SK-N-SH (cell line): ENCODE measurements around the gene GALNT1. TPM values are rescaled to one million over a fixed set of nuclear protein-coding genes. Genes with fewer than 3 reads are reported as not detected.

Experiments
- CTCF ChIA-PET: fragments of 300-600, 350-600 bp; formaldehyde crosslinking; extraction: SDS; loops from one replicate; lab custom pipeline; 2021; lab: Yijun Ruan, JAX
- POLR2A ChIA-PET: fragments of 350-600 bp; sonication (Branson Sonifier 250); formaldehyde crosslinking; extraction: SDS; loops from one replicate; lab custom pipeline; 2020; ENCODE audit warnings: antibody characterized with exemption, inconsistent platforms; lab: Yijun Ruan, JAX
- DNase-seq: peaks from one replicate; pipeline ENCODE4 v3.0.0; 2012
- H2AFZ ChIP-seq: fragments of 200-600 bp; sonication (generic); 2 replicates; pipeline ENCODE4 v1.8.1; 2016; ENCODE audit warnings: antibody characterized with exemption, mild to moderate bottlenecking, low read depth
- H3F3A ChIP-seq: fragments of 200-600 bp; sonication (generic); replicated peaks from 2 replicates; pipeline ENCODE3; 2016; ENCODE audit warnings: antibody characterized with exemption, mild to moderate bottlenecking; ENCODE audit not compliant: insufficient read depth
- H3K27ac ChIP-seq, 2 experiments: fragments of 200-500 bp in 1 of 2; fragments of 200-600 bp in 1 of 2; sonication (Bioruptor generic) in 1 of 2; sonication (generic), shearing (Covaris generic) in 1 of 2; 2 replicates each; pipeline versions ENCODE4 v1.5.1 to v1.6.1; 2014 to 2016; ENCODE audit warnings: low read depth in 2 of 2, inconsistent platforms in 1 of 2, low read length in 1 of 2, mild to moderate bottlenecking in 1 of 2, mixed read lengths in 1 of 2
- H3K27me3 ChIP-seq: fragments of 200-600 bp; sonication (generic), shearing (Covaris generic); 2 replicates; pipeline ENCODE4 v1.6.1; 2016; ENCODE audit warnings: mixed run types; ENCODE audit not compliant: insufficient read depth
- H3K36me3 ChIP-seq, 2 experiments: fragments of 200-500 bp in 1 of 2; fragments of 200-600 bp in 1 of 2; sonication (Bioruptor generic) in 1 of 2; sonication (generic) in 1 of 2; replicated peaks in 1 of 2; 2 replicates each; pipeline versions ENCODE3 to v1.5.1; 2014 to 2016; ENCODE audit warnings: low read length in 1 of 2, mild to moderate bottlenecking in 1 of 2; ENCODE audit not compliant: insufficient read depth in 2 of 2, control insufficient read depth in 1 of 2
- H3K4me1 ChIP-seq, 2 experiments: fragments of 200-500 bp in 1 of 2; fragments of 200-600 bp in 1 of 2; sonication (Bioruptor generic) in 1 of 2; sonication (generic), shearing (Covaris generic) in 1 of 2; 2 replicates each; pipeline versions ENCODE4 v1.5.1 to v1.6.1; 2014 to 2016; ENCODE audit warnings: low read depth in 1 of 2, low read length in 1 of 2, mixed run types in 1 of 2; ENCODE audit not compliant: insufficient read depth in 2 of 2, control insufficient read depth in 1 of 2
- H3K4me2 ChIP-seq: fragments of 200-600 bp; sonication (generic), shearing (Covaris generic); 2 replicates; pipeline ENCODE4 v1.6.1; 2017; ENCODE audit warnings: mixed run types
- H3K4me3 ChIP-seq, 2 experiments: fragments of 200-500 bp in 1 of 2; fragments of 200-600 bp in 1 of 2; sonication (Bioruptor generic) in 1 of 2; sonication (generic), shearing (Covaris generic) in 1 of 2; 2 replicates each; pipeline versions ENCODE4 v1.5.1 to v1.8.1; 2014 to 2016; ENCODE audit warnings: low read depth in 2 of 2, inconsistent platforms in 1 of 2, low read length in 1 of 2, mild to moderate bottlenecking in 1 of 2, mixed read lengths in 1 of 2, moderate library complexity in 1 of 2
- H3K79me2 ChIP-seq: fragments of 200-600 bp; sonication (generic); 2 replicates; pipeline ENCODE4 v1.8.1; 2017; ENCODE audit warnings: mild to moderate bottlenecking; ENCODE audit not compliant: insufficient read depth
- H3K9ac ChIP-seq: fragments of 200-600 bp; sonication (generic); 2 replicates; pipeline ENCODE4 v1.6.1; 2017; ENCODE audit warnings: mixed run types
- H3K9me2 ChIP-seq: fragments of 200-600 bp; sonication (generic); 2 replicates; pipeline ENCODE4 v1.6.1; 2017; ENCODE audit warnings: mixed run types
- H3K9me3 ChIP-seq: fragments of 200-600 bp; sonication (generic); 2 replicates; pipeline ENCODE4 v1.6.1; 2017; ENCODE audit warnings: mixed run types, mild to moderate bottlenecking, moderate library complexity
- H4K20me1 ChIP-seq: fragments of 200-600 bp; sonication (generic); 2 replicates; pipeline ENCODE4 v1.6.1; 2017; ENCODE audit warnings: mild to moderate bottlenecking, mixed run types; ENCODE audit not compliant: insufficient read depth
- CHD2 ChIP-seq: fragments of 150-350 bp; IDR thresholded peaks from 2 replicates; pipeline ENCODE4 v1.6.1; 2018; ENCODE audit warnings: low read length; ENCODE audit not compliant: partially characterized antibody
- CTCF ChIP-seq: fragments of 200-600 bp; sonication (generic); IDR thresholded peaks from 2 replicates; pipeline ENCODE4 v1.6.1; 2017; ENCODE audit warnings: antibody characterized with exemption, mild to moderate bottlenecking, moderate library complexity
- ELF1 ChIP-seq: IDR thresholded peaks from 2 replicates; pipeline ENCODE4 v1.4.0; 2012
- EP300 ChIP-seq, 2 experiments: IDR thresholded peaks; 2 replicates each; pipeline versions ENCODE4 v1.4.0 to v1.6.1; 2012; ENCODE audit warnings: borderline replicate concordance in 1 of 2, low read depth in 1 of 2, low read length in 1 of 2
- FOXJ3 ChIP-seq: sonication (generic); formaldehyde crosslinking; IDR thresholded peaks from 2 replicates; pipeline ENCODE4 v1.5.1; 2020; ENCODE audit warnings: mild to moderate bottlenecking, missing genetic modification reagents
- GABPA ChIP-seq: IDR thresholded peaks from 2 replicates; pipeline ENCODE4 v1.4.0; 2012; ENCODE audit warnings: low read depth, mild to moderate bottlenecking
- JUND ChIP-seq: IDR thresholded peaks from 2 replicates; pipeline ENCODE4 v1.4.0; 2012
- MAX ChIP-seq: IDR thresholded peaks from 2 replicates; pipeline ENCODE4 v1.4.0; 2012; ENCODE audit warnings: low read depth
- MXI1 ChIP-seq: IDR thresholded peaks from 2 replicates; pipeline ENCODE4 v1.6.1; 2012; ENCODE audit warnings: mild to moderate bottlenecking, low read depth, low read length, improper control_type of control experiment
- NFIC ChIP-seq: IDR thresholded peaks from 2 replicates; pipeline ENCODE4 v1.4.0; 2012; ENCODE audit warnings: borderline replicate concordance
- POLR2AphosphoS5 ChIP-seq: IDR thresholded peaks from 2 replicates; pipeline ENCODE4 v1.6.1; 2012; ENCODE audit warnings: low read depth, low read length
- RCOR1 ChIP-seq: fragments of 150-350 bp; IDR thresholded peaks from 2 replicates; pipeline ENCODE4 v1.6.1; 2017; ENCODE audit warnings: antibody characterized with exemption, low read length
- RFX5 ChIP-seq: IDR thresholded peaks from 2 replicates; pipeline ENCODE4 v1.6.1; 2012; ENCODE audit warnings: mild to moderate bottlenecking, improper control_type of control experiment, low read length
- SMC3 ChIP-seq: IDR thresholded peaks from 2 replicates; pipeline ENCODE4 v1.6.1; 2012; ENCODE audit warnings: low read depth, low read length, improper control_type of control experiment
- TCF12 ChIP-seq: IDR thresholded peaks from 2 replicates; pipeline ENCODE4 v1.4.0; 2012
- TEAD4 ChIP-seq: IDR thresholded peaks from 2 replicates; pipeline ENCODE4 v1.4.0; 2012; ENCODE audit warnings: mild to moderate bottlenecking, borderline replicate concordance; ENCODE audit not compliant: insufficient read depth
- ZBTB33 ChIP-seq: IDR thresholded peaks from 2 replicates; pipeline ENCODE4 v1.4.0; 2012; ENCODE audit warnings: low read depth, borderline replicate concordance
- WGBS: methylation state at CpG from one replicate; pipeline ENCODE4 v1.1.6; 2017; ENCODE audit warnings: low lambda C conversion rate; 5-methylcytosine and 5-hydroxymethylcytosine counted together
- polyA plus RNA-seq, 3 experiments: library from polyadenylated mRNA; depleted of rRNA; stranded (reverse); fragments of >200 nt; gene quantifications; 2 replicates each; pipeline ENCODE4 v1.2.3, GENCODE V29; 2012

The GALNT1 gene
- polyA plus RNA-seq, 1 of the 3 experiments (the other 2 are of a cell fraction), result 15.7 TPM

GRCh38 chr18:35619941-35620340 lies 38.4 kb downstream of the GALNT1 start:
- Histone ChIP-seq H2AFZ (no peak overlapping the region), H3K79me2 (peaks cover 64% of the 10 kb centered on the region), H3K9me2 (no peaks in the 10 kb centered on the region), H3K27me3 (no peaks in the 10 kb centered on the region), H3K9ac (no peak overlapping the region), H3K9me3 (no peaks in the 10 kb centered on the region), H3K4me3 (no peak overlapping the region), H3K27ac (peak overlapping the region in 1 of 2 experiments; percentile 13; a peak in 1 of 4 replicates), H3K4me2 (no peak overlapping the region), H3K4me1 (peaks cover 0 to 24% of the 10 kb centered on the region in 2 experiments; a peak in 3 of 4 replicates), H3K36me3 (no peaks in the 10 kb centered on the region), H4K20me1 (peaks cover 6% of the 10 kb centered on the region), H3F3A (no peaks in the 10 kb centered on the region)
- CTCF ChIA-PET, result interaction anchor here (0.6 to 0.7 kb wide), 2 partner anchors 14 to 1068 kb away, joined by 3 read pairs; no protein-coding TSS in a partner anchor
- WGBS, result 89% methylated on average over 4 of the region's 4 CpGs
- TF ChIP-seq SMC3, result no peak
- no peak for TF ChIP-seq RCOR1
- TF ChIP-seq MAX, result no peak
- TF ChIP-seq EP300 (IDR thresholded peaks at IDR 0.05; ENCODE audit: borderline replicate concordance in 1 of 2, low read depth in 1 of 2, low read length in 1 of 2), result no peak
- no peak for TF ChIP-seq ELF1
- no peak for TF ChIP-seq FOXJ3 (CRISPR knock-in tag)
- no peak for TF ChIP-seq NFIC
- no peak for TF ChIP-seq RFX5
- TF ChIP-seq CTCF, result no peak
- TF ChIP-seq ZBTB33, result no peak
- TF ChIP-seq POLR2AphosphoS5, result no peak
- no peak for TF ChIP-seq TEAD4
- no peak for TF ChIP-seq TCF12
- TF ChIP-seq CHD2, result no peak
- no peak for TF ChIP-seq JUND
- no peak for TF ChIP-seq MXI1
- POLR2A ChIA-PET, result no interaction called here
- no peak for DNase-seq

- POLR2A ChIA-PET, result no interaction called here
- 94% methylated on average over 3 of the region's 3 CpGs for WGBS
Measured at GRCh38 chr18:35620765-35621164, 39.2 kb downstream of the GALNT1 start.

More at GRCh38 chr18:35620765-35621164, 39.2 kb downstream of the GALNT1 start:
- H4K20me1 ChIP-seq, result peaks cover 6% of the 10 kb centered on the region
- H3K4me3 ChIP-seq, result no peak overlapping the region
- H3K4me2 ChIP-seq, result no peak overlapping the region
- H3K79me2 ChIP-seq, result peaks cover 66% of the 10 kb centered on the region
- no peaks in the 10 kb centered on the region for H3K36me3 ChIP-seq
- H3K9me2 ChIP-seq, result no peaks in the 10 kb centered on the region
- TF ChIP-seq GABPA, result no peak
- no peak for TF ChIP-seq RFX5
- no peaks in the 10 kb centered on the region for H3K9me3 ChIP-seq
- no peaks in the 10 kb centered on the region for H3F3A ChIP-seq
- H3K27me3 ChIP-seq, result no peaks in the 10 kb centered on the region
- no peak overlapping the region for H3K9ac ChIP-seq
- CTCF ChIA-PET, result no interaction called here
- no peak overlapping the region for H2AFZ ChIP-seq
- no peak for DNase-seq
- peaks cover 0 to 24% of the 10 kb centered on the region in 2 experiments; a peak in 3 of 4 replicates for H3K4me1 ChIP-seq
- H3K27ac ChIP-seq, result no peak overlapping the region
